Heart left ventricle (tissue), 16 donors: ENCODE measurements around the gene ACSS1. TPM values are rescaled to one million over a fixed set of nuclear protein-coding genes. Genes with fewer than 3 reads are reported as not detected.

Experiments used
- ATAC-seq, 4 donors: fragments of 200-7000 bp; cut with Tn5 transposase; one replicate each; pipeline ENCODE4 v1.9.1; 2020 to 2022; ENCODE audit warnings: moderate library complexity in 4 of 4, mild to moderate bottlenecking in 3 of 4, moderate number of reproducible peaks in 1 of 4
- DNase-seq, 5 donors: peaks; one replicate each; pipeline ENCODE4 v3.0.0-alpha.2; 2020
- H3K27ac ChIP-seq, 12 donors: fragments of 200-600 bp; sonication (generic) in 4 of 12; one replicate each; pipeline versions ENCODE4 v1.5.0 to v1.8.0; 2016 to 2022; ENCODE audit warnings: mild to moderate bottlenecking in 2 of 12
- H3K27me3 ChIP-seq, 9 donors: fragments of 200-600 bp; sonication (generic) in 2 of 9; one replicate each; pipeline versions ENCODE4 v1.5.1 to v1.8.0; 2016 to 2022; ENCODE audit warnings: mild to moderate bottlenecking in 3 of 9
- H3K36me3 ChIP-seq, 9 donors: fragments of 200-600 bp; sonication (generic) in 2 of 9; one replicate each; pipeline versions ENCODE4 v1.5.0 to v1.8.0; 2018 to 2022; ENCODE audit warnings: mild to moderate bottlenecking in 2 of 9
- H3K4me1 ChIP-seq, 12 donors: fragments of 200-600 bp; sonication (generic) in 4 of 12; one replicate each; pipeline versions ENCODE4 v1.5.0 to v1.8.0; 2016 to 2022; ENCODE audit warnings: mild to moderate bottlenecking in 3 of 12
- H3K4me3 ChIP-seq, 12 donors: fragments of 200-600 bp; sonication (generic) in 4 of 12; one replicate each; pipeline versions ENCODE4 v1.5.0 to v1.8.0; 2017 to 2022; ENCODE audit warnings: mild to moderate bottlenecking in 9 of 12, moderate library complexity in 4 of 12
- H3K9me3 ChIP-seq, 12 donors: fragments of 200-600 bp; sonication (generic) in 4 of 12; one replicate each; pipeline versions ENCODE4 v1.5.0 to v1.8.0; 2016 to 2022; ENCODE audit warnings: mild to moderate bottlenecking in 1 of 12
- CTCF ChIP-seq, 12 donors: fragments of 200-600 bp; sonication (generic) in 4 of 12; IDR thresholded peaks; one replicate each; pipeline versions ENCODE4 v1.5.0 to v1.8.0; 2018 to 2022; ENCODE audit warnings: antibody characterized with exemption in 12 of 12, mild to moderate bottlenecking in 5 of 12
- POLR2A ChIP-seq, 2 donors: fragments of 450-650 bp; IDR thresholded peaks; one replicate each; pipeline ENCODE4 v1.6.1; 2017; ENCODE audit warnings: antibody characterized with exemption in 2 of 2, mild to moderate bottlenecking in 2 of 2, moderate library complexity in 2 of 2
- WGBS, 4 donors: extraction: QIAGEN DNeasy Blood & Tissue Kit in 2 of 4; methylation state at CpG; one replicate each; pipeline versions ENCODE4 v1.1.5 to v1.1.7; 2013 to 2018; 5-methylcytosine and 5-hydroxymethylcytosine counted together
- intact Hi-C, 10 donors: fragments of 100-400 bp; cut with DNase I; formaldehyde crosslinking; loops; one replicate each; pipeline versions ENCODE4 v1.11.1 to v1.14.2; 2022
- polyA plus RNA-seq, 2 donors: library from polyadenylated mRNA; stranded (reverse); fragments of 200-250 nt; gene quantifications; one replicate each; pipeline ENCODE4 v1.2.3, GENCODE V29; 2013
- total RNA-seq, 9 donors: library from RNA; depleted of rRNA in 2 of 9; stranded (reverse); fragments of >200 nt in 2 of 9; fragmentation: NEBNext Ultra II Directional in 3 of 9; extraction: Animal tissue kit (Norgen Biotek cat#: 25700) in 3 of 9; gene quantifications; one replicate each; pipeline versions ENCODE4 v1.1.0 to v1.2.4, GENCODE V29; 2016 to 2023
- donor health status: ischemic (EF 13 %, LVEDD 7.1; RV severe dilation, severe dysfunction).
- donor health status: healthy with polysubstance abuse.
- donor health status: DM: no; HTN: yes; CAD: no.
- donor health status: DM: no; HTN: no; CAD: no.
- donor health status: ischemic (EF 25% LVEDD 6.9; RV normal size, moderate dysfunction).
- donor health status: ischemic (EF 25% LVEDD 5.7; RV mildly dilated, moderate dysfunction).
- donor health status: healthy.
- donor health status: DM: yes; HTN: yes; CAD: no.
- donor health status: ischemic (EF 35%, LVEDD 5.7; RV mildly dilated, moderate dysfunction).
- donor health status: nonischemic (EF 11% LVEDD 7.7; RV severe dilation, severe dysfunction).
- donor health status: DM: yes; HTN: yes; CAD: no.
- donor health status: PGD.
- donor health status: ischemic (EF 29% LVEDD 5.4; RV normal size, mild dysfunction).
- donor health status: nonischemic (EF 23%, LVEDD 6.1; RV moderate dilation, normal function).

The ACSS1 gene
- total and polyA plus RNA-seq, 11 donors, result 43.5 to 177 (median 81.4) TPM

GRCh38 chr20:25078662-25079061 is 20.7 kb upstream of the ACSS1 start:
- Histone ChIP-seq H3K4me1 (peaks cover 0 to 33% (median 18%) of the 10 kb centered on the region in 12 donors), H3K36me3 (no peaks in the 10 kb centered on the region), H3K4me3 (no peak overlapping the region), H3K27ac (no peak overlapping the region), H3K9me3 (no peaks in the 10 kb centered on the region), H3K27me3 (peaks cover 27 to 86% (median 40%) of the 10 kb centered on the region in 9 donors)
- WGBS, 4 donors, result 73 to 83% (median 78%) methylated on average over 8 of the region's 8 CpGs
- DNase-seq (no peak), ATAC-seq (no peak)
- intact Hi-C loops, result loop anchor here in 1 of 10 donors (10.0 kb wide), 1 partner anchor 326 kb away; the partner anchor contains the start of gene GINS1
- TF ChIP-seq CTCF (IDR thresholded peaks at IDR 0.05) (no peak), POLR2A (IDR thresholded peaks at IDR 0.05) (no peak)

GRCh38 chr20:25077610-25078169 is 19.8 kb upstream of the ACSS1 start:
- ATAC-seq, result peak in 3 of 4 donors; percentile 76 to 82 (median 79)
- intact Hi-C loops, result loop anchor here in 2 of 10 donors (2.0 to 10.0 kb wide), 2 partner anchors 101 to 327 kb away; partner anchors contain the start of gene GINS1 (in 1 of the 2)
- peaks cover 0 to 26% (median 13%) of the 10 kb centered on the region in 12 donors for H3K4me1 ChIP-seq
- H3K27ac ChIP-seq, result peak overlapping the region in 1 of 12 donors; percentile 2
- H3K27me3 ChIP-seq, result peaks cover 19 to 79% (median 34%) of the 10 kb centered on the region in 9 donors
- peak in 2 of 5 donors; percentile 55 to 72 for DNase-seq
- TF ChIP-seq CTCF (IDR thresholded peaks at IDR 0.05) (peak in 2 of 12 donors; percentile 10 to 13), POLR2A (IDR thresholded peaks at IDR 0.05) (no peak)
- H3K9me3 ChIP-seq, result no peaks in the 10 kb centered on the region
- H3K36me3 ChIP-seq, result no peaks in the 10 kb centered on the region
- peak overlapping the region in 11 of 12 donors; percentile 5 to 47 (median 39) for H3K4me3 ChIP-seq
- 1 to 5% (median 2%) methylated on average over 28 to 38 of the region's 38 CpGs for WGBS, 4 donors

- intact Hi-C loops, result loop anchor here in 2 of 10 donors (2.0 to 10.0 kb wide), 2 partner anchors 102 to 328 kb away; partner anchors contain the start of gene GINS1 (in 1 of the 2)
- DNase-seq, result no peak
- no peaks in the 10 kb centered on the region for H3K9me3 ChIP-seq
- no peak overlapping the region for H3K27ac ChIP-seq
- peak in 3 of 4 donors; percentile 43 to 48 (median 45) for ATAC-seq
- 30 to 44% (median 32%) methylated on average over 14 of the region's 14 CpGs for WGBS, 4 donors
- TF ChIP-seq CTCF (IDR thresholded peaks at IDR 0.05) (peak in 6 of 12 donors; percentile 11 to 32 (median 20)), POLR2A (IDR thresholded peaks at IDR 0.05) (no peak)
- H3K27me3 ChIP-seq, result peaks cover 14 to 79% (median 27%) of the 10 kb centered on the region in 9 donors
- peaks cover 0 to 25% (median 13%) of the 10 kb centered on the region in 12 donors for H3K4me1 ChIP-seq
- H3K4me3 ChIP-seq, result peak overlapping the region in 11 of 12 donors; percentile 5 to 47 (median 39)
- H3K36me3 ChIP-seq, result no peaks in the 10 kb centered on the region
Measured at GRCh38 chr20:25076731-25077609, 19.0 kb upstream of the ACSS1 start.
